Measurements from ENCODE around the gene TEX52. TPM values are rescaled to one million over a fixed set of nuclear protein-coding genes. Genes with fewer than 3 reads are reported as not detected.

Gene TEX52
- total RNA-seq, 1 experiment from 2014 or later = 0.34 TPM

DNA sequence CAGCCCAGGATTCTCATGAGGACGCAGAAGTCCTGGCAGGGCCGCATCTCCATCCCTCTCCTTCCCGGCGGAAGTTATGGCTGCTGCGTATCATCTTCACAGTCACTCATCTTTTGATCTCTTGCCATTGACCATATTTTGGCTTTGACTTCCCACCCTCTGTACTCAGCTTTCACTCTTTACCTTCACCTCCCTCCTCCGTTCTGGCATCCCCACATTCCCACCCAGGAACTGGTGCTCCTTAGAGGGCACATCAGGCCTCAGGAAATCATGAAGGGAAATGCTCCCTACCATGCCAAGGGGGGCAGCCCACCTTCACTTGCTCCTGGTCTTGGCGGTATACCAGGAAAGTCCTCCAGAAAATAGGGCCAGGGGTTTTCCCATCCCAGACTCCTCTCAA lies 1.3 kb downstream of the TEX52 start:
- TF ChIP-seq CTCF (IDR thresholded peaks at IDR 0.05; ENCODE audit: insufficient read depth in 1 of 2, low read depth in 1 of 2, low read length in 1 of 2, severe bottlenecking in 1 of 2, unreplicated experiment in 1 of 2) = no peak
- BruUV-seq (replicated peaks) = no TSS peak
- peaks cover 11% of the 10 kb centered on the region for H3K4me1 ChIP-seq
- no peaks in the 10 kb centered on the region for H3K9me3 Mint-ChIP-seq (ENCODE audit: unreplicated experiment)
- intact Hi-C loops (cut with micrococcal nuclease; ENCODE audit: unreplicated experiment) = no loop called here
- no peak overlapping the region for H3K27ac Mint-ChIP-seq (ENCODE audit: unreplicated experiment)
- H3K27me3 ChIP-seq (replicated peaks; ENCODE audit: control insufficient read depth, insufficient read depth, low read length) = no peaks in the 10 kb centered on the region
- POLR2A ChIA-PET = no interaction called here
- H3K9me3 ChIP-seq = no peaks in the 10 kb centered on the region
- no peak overlapping the region for H3K4me3 Mint-ChIP-seq (ENCODE audit: unreplicated experiment)
- CTCF ChIA-PET = interaction anchor here (0.6 kb wide), 1 partner anchor 30 kb away, joined by 5 read pairs; no protein-coding TSS in a partner anchor
- no peak overlapping the region for H3K4me3 ChIP-seq (ENCODE audit: low read depth, low read length)
- H3K36me3 ChIP-seq (ENCODE audit: control insufficient read depth, insufficient read depth, low read length) = no peaks in the 10 kb centered on the region; the same call in 1 of the 2 replicates
- no peak for DNase-seq
- peaks cover 54% of the 10 kb centered on the region for H3K36me3 Mint-ChIP-seq (ENCODE audit: insufficient read depth, unreplicated experiment)
- H3K4me1 Mint-ChIP-seq (ENCODE audit: low read depth, unreplicated experiment) = peaks cover 22% of the 10 kb centered on the region
- no peaks in the 10 kb centered on the region for H3K27me3 Mint-ChIP-seq (ENCODE audit: insufficient read depth, unreplicated experiment)

GRCh38 chr12:2854669-2855453 lies 2.0 kb downstream of the TEX52 start:
- Histone ChIP-seq H3K4me3 (ENCODE audit: low read depth, low read length) (no peak overlapping the region), H3K36me3 (ENCODE audit: control insufficient read depth, insufficient read depth, low read length) (no peaks in the 10 kb centered on the region; the same call in 1 of the 2 replicates), H3K27me3 (replicated peaks; ENCODE audit: control insufficient read depth, insufficient read depth, low read length) (no peaks in the 10 kb centered on the region), H3K4me1 (peaks cover 17% of the 10 kb centered on the region), H3K9me3 (no peaks in the 10 kb centered on the region)
- no peak for DNase-seq
- CTCF ChIA-PET = interaction anchor here (0.6 to 1.6 kb wide), 4 partner anchors 9 to 104 kb away, joined by 3 to 10 read pairs (median 3); partner anchors contain the start of genes FOXM1 and RHNO1
- no peaks in the 10 kb centered on the region for H3K27me3 Mint-ChIP-seq (ENCODE audit: insufficient read depth, unreplicated experiment)
- no TSS peak for BruUV-seq (replicated peaks)
- H3K4me1 Mint-ChIP-seq (ENCODE audit: low read depth, unreplicated experiment) = peaks cover 23% of the 10 kb centered on the region
- peak overlapping the region; percentile 43 for H3K27ac Mint-ChIP-seq (ENCODE audit: unreplicated experiment)
- peaks cover 47% of the 10 kb centered on the region for H3K36me3 Mint-ChIP-seq (ENCODE audit: insufficient read depth, unreplicated experiment)
- no peak for TF ChIP-seq CTCF (IDR thresholded peaks at IDR 0.05; ENCODE audit: insufficient read depth in 1 of 2, low read depth in 1 of 2, low read length in 1 of 2, severe bottlenecking in 1 of 2, unreplicated experiment in 1 of 2)
- no peak overlapping the region for H3K4me3 Mint-ChIP-seq (ENCODE audit: unreplicated experiment)
- intact Hi-C loops (cut with micrococcal nuclease; ENCODE audit: unreplicated experiment) = no loop called here
- POLR2A ChIA-PET = interaction anchor here (1.2 kb wide), 1 partner anchor 14 kb away, joined by 3 read pairs; no protein-coding TSS in a partner anchor
- H3K9me3 Mint-ChIP-seq (ENCODE audit: unreplicated experiment) = no peaks in the 10 kb centered on the region

- Histone ChIP-seq H3K36me3 (ENCODE audit: control insufficient read depth, insufficient read depth, low read length) (no peaks in the 10 kb centered on the region), H3K4me1 (peaks cover 27% of the 10 kb centered on the region), H3K4me3 (ENCODE audit: low read depth, low read length) (no peak overlapping the region), H3K27me3 (replicated peaks; ENCODE audit: control insufficient read depth, insufficient read depth, low read length) (no peaks in the 10 kb centered on the region), H3K9me3 (no peaks in the 10 kb centered on the region)
- intact Hi-C loops (cut with micrococcal nuclease; ENCODE audit: unreplicated experiment) = no loop called here
- Mint-ChIP-seq H3K27ac (ENCODE audit: unreplicated experiment) (no peak overlapping the region), H3K36me3 (ENCODE audit: insufficient read depth, unreplicated experiment) (peaks cover 36% of the 10 kb centered on the region), H3K4me1 (ENCODE audit: low read depth, unreplicated experiment) (peaks cover 34% of the 10 kb centered on the region), H3K27me3 (ENCODE audit: insufficient read depth, unreplicated experiment) (no peaks in the 10 kb centered on the region), H3K9me3 (ENCODE audit: unreplicated experiment) (no peaks in the 10 kb centered on the region), H3K4me3 (ENCODE audit: unreplicated experiment) (no peak overlapping the region)
- CTCF ChIA-PET = interaction anchor here (0.7 to 1.6 kb wide), 4 partner anchors 8 to 105 kb away, joined by 3 to 10 read pairs (median 4); partner anchors contain the start of genes FOXM1 and RHNO1
- peak; percentile 69 to 76 for DNase-seq
- BruUV-seq (replicated peaks) = no TSS peak
- POLR2A ChIA-PET = interaction anchor here (1.1 to 1.2 kb wide), 2 partner anchors 15 to 20 kb away, joined by 3 to 5 read pairs; no protein-coding TSS in a partner anchor
- TF ChIP-seq CTCF (IDR thresholded peaks at IDR 0.05; ENCODE audit: insufficient read depth in 1 of 2, low read depth in 1 of 2, low read length in 1 of 2, severe bottlenecking in 1 of 2, unreplicated experiment in 1 of 2) = peak; percentile 60 to 67
These were observed 3.2 kb downstream of the TEX52 start for GRCh38 chr12:2853626-2854025.
